IMR-90 (cell line): ENCODE results near the gene PLA2G2D. TPM values are rescaled to one million over a fixed set of nuclear protein-coding genes. Genes with fewer than 3 reads are reported as not detected.

Source experiments
- ATAC-seq: fragments of 200-7000 bp; cut with Tn5 transposase; 2 replicates; pipeline ENCODE4 v1.9.1; 2020; ENCODE audit warnings: low read depth, mild to moderate bottlenecking, moderate library complexity
- BruUV-seq: library from RNA; stranded (reverse); fragments of 400-500 nt; replicated peaks from 2 replicates; lab custom pipeline; 2021; lab: Mats Ljungman, UMichigan
- CTCF ChIA-PET: fragments of 300-600 bp; formaldehyde crosslinking; extraction: SDS; loops from one replicate; lab custom pipeline; 2021; ENCODE audit warnings: antibody characterized with exemption; lab: Yijun Ruan, JAX
- POLR2A ChIA-PET: fragments of 300-600 bp; sonication (Branson Sonifier 250); formaldehyde crosslinking; loops from one replicate; lab custom pipeline; 2022; ENCODE audit warnings: antibody characterized with exemption; ENCODE audit not compliant: unreplicated experiment; lab: Charles Lee
- DNase-seq: peaks from one replicate; pipeline ENCODE4 v3.0.0; 2013
- H2AFZ ChIP-seq: replicated peaks from 2 replicates; pipeline ENCODE3; 2013; ENCODE audit warnings: low read length, mild to moderate bottlenecking; ENCODE audit not compliant: poor library complexity
- H2AK5ac ChIP-seq: 2 replicates; pipeline ENCODE4 v1.6.1; 2013; ENCODE audit warnings: low read depth, low read length, inconsistent platforms
- H2AK9ac ChIP-seq: replicated peaks from 2 replicates; pipeline ENCODE3; 2013; ENCODE audit warnings: mild to moderate bottlenecking, low read depth, low read length, moderate library complexity; ENCODE audit not compliant: poor library complexity
- H2BK120ac ChIP-seq: 2 replicates; pipeline ENCODE4 v1.6.1; 2013; ENCODE audit warnings: low read depth, low read length, inconsistent platforms
- H2BK15ac ChIP-seq: 3 replicates; pipeline ENCODE4 v1.6.1; 2013; ENCODE audit warnings: low read depth, low read length, inconsistent platforms
- H2BK20ac ChIP-seq: 2 replicates; pipeline ENCODE4 v1.6.1; 2013; ENCODE audit warnings: low read depth, mild to moderate bottlenecking, inconsistent platforms, low read length, moderate library complexity
- H2BK5ac ChIP-seq: 2 replicates; pipeline ENCODE4 v1.6.1; 2013; ENCODE audit warnings: mild to moderate bottlenecking, low read depth, low read length, inconsistent platforms; ENCODE audit not compliant: poor library complexity, severe bottlenecking
- H3K14ac ChIP-seq: replicated peaks from 2 replicates; pipeline ENCODE4 v1.6.1; 2013; ENCODE audit warnings: low read depth, low read length, inconsistent platforms
- H3K18ac ChIP-seq: 2 replicates; pipeline ENCODE4 v1.6.1; 2013; ENCODE audit warnings: low read depth, low read length, control low read depth
- H3K23ac ChIP-seq: 2 replicates; pipeline ENCODE4 v1.6.1; 2013; ENCODE audit warnings: low read depth, low read length, inconsistent platforms
- H3K27ac ChIP-seq: 2 replicates; pipeline ENCODE4 v1.5.1; 2013; ENCODE audit warnings: mild to moderate bottlenecking, control low read depth, low read length; ENCODE audit not compliant: insufficient read depth
- H3K27me3 ChIP-seq: 2 replicates; pipeline ENCODE4 v1.6.1; 2013; ENCODE audit warnings: low read length; ENCODE audit not compliant: control insufficient read depth, insufficient read depth
- H3K36me3 ChIP-seq: 2 replicates; pipeline ENCODE4 v1.6.1; 2013; ENCODE audit warnings: low read length, mixed read lengths; ENCODE audit not compliant: control insufficient read depth, insufficient read depth
- H3K4ac ChIP-seq: 2 replicates; pipeline ENCODE4 v1.6.1; 2013; ENCODE audit warnings: low read depth, low read length, inconsistent platforms
- H3K4me1 ChIP-seq: 2 replicates; pipeline ENCODE4 v1.6.1; 2013; ENCODE audit warnings: low read length, mixed read lengths; ENCODE audit not compliant: control insufficient read depth, insufficient read depth
- H3K4me2 ChIP-seq: 2 replicates; pipeline ENCODE4 v1.6.1; 2013; ENCODE audit warnings: low read depth, mild to moderate bottlenecking, control low read depth, low read length, moderate library complexity
- H3K4me3 ChIP-seq: 2 replicates; pipeline ENCODE4 v1.5.1; 2013; ENCODE audit warnings: low read depth, mild to moderate bottlenecking, control low read depth, low read length, moderate library complexity; ENCODE audit not compliant: insufficient read depth
- H3K56ac ChIP-seq: 2 replicates; pipeline ENCODE4 v1.6.1; 2013; ENCODE audit warnings: low read length, inconsistent platforms; ENCODE audit not compliant: insufficient read depth; ENCODE audit errors: extremely low read depth
- H3K79me1 ChIP-seq, 2 experiments: 2 replicates each; pipeline ENCODE4 v1.6.1; 2013; ENCODE audit warnings: low read length in 2 of 2, inconsistent platforms in 1 of 2, low read depth in 1 of 2
- H3K9ac ChIP-seq: 2 replicates; pipeline ENCODE4 v1.6.1; 2013; ENCODE audit warnings: low read depth, low read length, control low read depth
- H3K9me1 ChIP-seq: 2 replicates; pipeline ENCODE4 v1.6.1; 2013; ENCODE audit warnings: low read length, inconsistent platforms; ENCODE audit not compliant: insufficient read depth
- H3K9me3 ChIP-seq: 2 replicates; pipeline ENCODE4 v1.6.1; 2013; ENCODE audit warnings: low read length; ENCODE audit not compliant: control insufficient read depth, insufficient read depth
- H4K20me1 ChIP-seq: 2 replicates; pipeline ENCODE4 v1.6.1; 2013; ENCODE audit warnings: low read length, inconsistent platforms; ENCODE audit not compliant: insufficient read depth
- H4K5ac ChIP-seq: 2 replicates; pipeline ENCODE4 v1.6.1; 2013; ENCODE audit warnings: mild to moderate bottlenecking, low read depth, low read length, control low read depth
- H4K8ac ChIP-seq, 2 experiments: 2 replicates each; pipeline ENCODE4 v1.6.1; 2013; ENCODE audit warnings: low read depth in 2 of 2, low read length in 2 of 2, control low read depth in 1 of 2, inconsistent platforms in 1 of 2
- H4K91ac ChIP-seq: 2 replicates; pipeline ENCODE4 v1.6.1; 2013; ENCODE audit warnings: low read depth, low read length, inconsistent platforms; ENCODE audit not compliant: insufficient read depth
- BHLHE40 ChIP-seq: fragments of 150-350 bp; IDR thresholded peaks from 2 replicates; pipeline ENCODE4 v1.6.1; 2016; ENCODE audit warnings: mild to moderate bottlenecking, low read depth, low read length
- CEBPB ChIP-seq: IDR thresholded peaks from 2 replicates; pipeline ENCODE4 v1.6.1; 2012; ENCODE audit warnings: low read depth, low read length, improper control_type of control experiment
- FOS ChIP-seq: fragments of 150-350 bp; IDR thresholded peaks from 2 replicates; pipeline ENCODE4 v1.6.1; 2016; ENCODE audit warnings: low read depth, low read length
- MXI1 ChIP-seq: IDR thresholded peaks from 2 replicates; pipeline ENCODE4 v1.6.1; 2012; ENCODE audit warnings: low read depth, mild to moderate bottlenecking, low read length, moderate library complexity, borderline replicate concordance
- POLR2A ChIP-seq: IDR thresholded peaks from 2 replicates; pipeline ENCODE4 v1.6.1; 2012; ENCODE audit warnings: mild to moderate bottlenecking, low read depth, low read length
- RCOR1 ChIP-seq: IDR thresholded peaks from 2 replicates; pipeline ENCODE4 v1.6.1; 2012; ENCODE audit warnings: mild to moderate bottlenecking, low read length, improper control_type of control experiment; ENCODE audit not compliant: insufficient replicate concordance
- WGBS, 2 experiments: methylation state at CpG; one replicate each; pipeline versions ENCODE4 v1.1.5 to v1.1.7; 2013; ENCODE audit warnings: missing lambda C conversion rate in 2 of 2; ENCODE audit not compliant: insufficient read length in 1 of 2; ENCODE audit errors: extremely low coverage in 2 of 2; 5-methylcytosine and 5-hydroxymethylcytosine counted together
- dilution Hi-C: fragments of 300-500 bp; cut with HindIII; formaldehyde crosslinking; loops from one replicate; pipeline ENCODE4 v1.14.3; 2018; ENCODE audit warnings: low sequenced_read_pairs; ENCODE audit not compliant: unreplicated experiment
- in situ Hi-C: fragments of 300-500 bp; cut with MboI; formaldehyde crosslinking; loops from 3 replicates; pipeline ENCODE4 v1.14.3; 2019; ENCODE audit warnings: low sequenced_read_pairs, inconsistent platforms, mixed read lengths
- intact Hi-C: fragments of 100-400 bp; cut with micrococcal nuclease; formaldehyde crosslinking; loops from 2 replicates; pipeline ENCODE4 v1.10.0; 2022
- polyA plus RNA-seq, 3 experiments: library from polyadenylated mRNA; depleted of rRNA; stranded (reverse); fragments of >200 nt; gene quantifications; 2 replicates each; pipeline ENCODE4 v1.2.3, GENCODE V29; 2012; ENCODE audit warnings: low replicate concordance in 1 of 3
- total RNA-seq: library from RNA; depleted of rRNA; stranded (reverse); fragments of >200 nt; gene quantifications from 2 replicates; pipeline ENCODE4 v1.2.3, GENCODE V29; 2012

Gene PLA2G2D
- total and polyA plus RNA-seq, 2 of the 4 experiments (the other 2 are of a cell fraction) = not detected

GRCh38 chr1:20126806-20127440 is 7.6 kb upstream of the PLA2G2D start:
- no peak overlapping the region for H3K14ac ChIP-seq
- H2AK9ac ChIP-seq = no peak overlapping the region
- no peak overlapping the region for H3K4me2 ChIP-seq
- no peak overlapping the region for H3K4me3 ChIP-seq
- no peak overlapping the region for H2BK15ac ChIP-seq
- H2BK120ac ChIP-seq = no peak overlapping the region
- TF ChIP-seq CEBPB (no peak), POLR2A (no peak), MXI1 (no peak), BHLHE40 (no peak), FOS (no peak), RCOR1 (no peak)
- no peak overlapping the region for H2BK20ac ChIP-seq
- no peak overlapping the region for H3K56ac ChIP-seq
- H3K4ac ChIP-seq = no peak overlapping the region
- H3K18ac ChIP-seq = no peak overlapping the region
- H3K79me1 ChIP-seq = no peaks in the 10 kb centered on the region
- dilution Hi-C loops = no loop called here
- intact Hi-C loops = no loop called here
- no peak overlapping the region for H3K23ac ChIP-seq
- no peak overlapping the region for H3K9ac ChIP-seq
- H2AFZ ChIP-seq = no peak overlapping the region
- WGBS, 2 experiments = no CpG with 5 or more reads among the region's 10 CpGs
- H4K8ac ChIP-seq = no peak overlapping the region
- H2BK5ac ChIP-seq = no peak overlapping the region
- no peaks in the 10 kb centered on the region for H3K4me1 ChIP-seq
- H3K9me3 ChIP-seq = no peaks in the 10 kb centered on the region
- no peak overlapping the region for H4K5ac ChIP-seq
- H3K27ac ChIP-seq = no peak overlapping the region
- no TSS peak for BruUV-seq
- H2AK5ac ChIP-seq = no peak overlapping the region
- no peaks in the 10 kb centered on the region for H3K36me3 ChIP-seq
- ChIA-PET CTCF (no interaction called here), POLR2A (no interaction called here)
- DNase-seq = no peak
- H3K9me1 ChIP-seq = no peaks in the 10 kb centered on the region
- no peaks in the 10 kb centered on the region for H4K20me1 ChIP-seq
- ATAC-seq = no peak
- H3K27me3 ChIP-seq = peaks cover 2% of the 10 kb centered on the region
- in situ Hi-C loops = no loop called here
- no peak overlapping the region for H4K91ac ChIP-seq
